22Rv1 (cell line): ENCODE measurements around the gene ACVRL1.

Experiments
- H3K27ac ChIP-seq: fragments of 450-650 bp; 2 replicates; pipeline ENCODE4 v1.5.1; 2017
- ZFX ChIP-seq: fragments of 450-650 bp; IDR thresholded peaks from 2 replicates; pipeline ENCODE4 v1.6.1; 2017; ENCODE audit warnings: antibody characterized with exemption, borderline replicate concordance
- TF ChIP-seq, protein P1 (sequence below): fragments of 450-650 bp; IDR thresholded peaks from 2 replicates; pipeline ENCODE4 v1.5.1; 2017; ENCODE audit warnings: mild to moderate bottlenecking

ACVRL1 gene

GRCh38 chr12:51954561-51955361 lies 47.5 kb downstream of the ACVRL1 start:
- TF ChIP-seq, protein P1, sequence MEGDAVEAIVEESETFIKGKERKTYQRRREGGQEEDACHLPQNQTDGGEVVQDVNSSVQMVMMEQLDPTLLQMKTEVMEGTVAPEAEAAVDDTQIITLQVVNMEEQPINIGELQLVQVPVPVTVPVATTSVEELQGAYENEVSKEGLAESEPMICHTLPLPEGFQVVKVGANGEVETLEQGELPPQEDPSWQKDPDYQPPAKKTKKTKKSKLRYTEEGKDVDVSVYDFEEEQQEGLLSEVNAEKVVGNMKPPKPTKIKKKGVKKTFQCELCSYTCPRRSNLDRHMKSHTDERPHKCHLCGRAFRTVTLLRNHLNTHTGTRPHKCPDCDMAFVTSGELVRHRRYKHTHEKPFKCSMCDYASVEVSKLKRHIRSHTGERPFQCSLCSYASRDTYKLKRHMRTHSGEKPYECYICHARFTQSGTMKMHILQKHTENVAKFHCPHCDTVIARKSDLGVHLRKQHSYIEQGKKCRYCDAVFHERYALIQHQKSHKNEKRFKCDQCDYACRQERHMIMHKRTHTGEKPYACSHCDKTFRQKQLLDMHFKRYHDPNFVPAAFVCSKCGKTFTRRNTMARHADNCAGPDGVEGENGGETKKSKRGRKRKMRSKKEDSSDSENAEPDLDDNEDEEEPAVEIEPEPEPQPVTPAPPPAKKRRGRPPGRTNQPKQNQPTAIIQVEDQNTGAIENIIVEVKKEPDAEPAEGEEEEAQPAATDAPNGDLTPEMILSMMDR: no peak
- no peak for TF ChIP-seq ZFX
- peak overlapping the region; percentile 62 for H3K27ac ChIP-seq

DNA sequence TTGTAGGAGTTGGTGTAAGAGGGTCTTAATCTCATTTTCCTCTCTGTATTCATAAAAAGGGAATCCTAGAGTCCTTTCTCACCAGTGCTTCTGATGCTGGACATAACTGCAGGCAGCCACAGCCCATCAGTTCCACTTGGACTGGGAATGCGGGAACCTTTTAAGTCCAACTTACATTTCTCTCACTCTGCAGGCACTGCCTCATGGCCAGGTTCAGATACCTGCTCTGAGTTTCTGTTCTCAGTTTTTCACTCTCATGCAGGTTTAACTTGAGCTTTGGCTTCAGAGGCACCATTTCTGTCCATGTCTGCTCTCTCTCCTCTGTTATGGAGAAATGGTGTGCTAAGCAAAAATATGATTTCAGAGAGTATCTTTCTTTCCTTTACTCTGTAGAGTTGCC lies 48.4 kb downstream of the ACVRL1 start:
- TF ChIP-seq ZFX: no peak
- TF ChIP-seq, protein P1: no peak
- H3K27ac ChIP-seq: peak overlapping the region; percentile 62

GRCh38 chr12:51958542-51958941 lies 51.2 kb downstream of the ACVRL1 start:
- TF ChIP-seq ZFX: no peak
- TF ChIP-seq, protein P1: no peak
- H3K27ac ChIP-seq: no peak overlapping the region

- H3K27ac ChIP-seq: no peak overlapping the region
- TF ChIP-seq, protein P1: no peak
- TF ChIP-seq ZFX: no peak
These were observed 51.9 kb downstream of the ACVRL1 start for GRCh38 chr12:51959211-51959610.

- no peak for TF ChIP-seq ZFX
- TF ChIP-seq, protein P1: no peak
- no peak overlapping the region for H3K27ac ChIP-seq
These were observed 52.6 kb downstream of the ACVRL1 start for GRCh38 chr12:51959921-51960320.

- TF ChIP-seq ZFX: no peak
- TF ChIP-seq, protein P1: no peak
- H3K27ac ChIP-seq: peak overlapping the region; percentile 48; the same call in 1 of the 2 replicates
These were observed 53.2 kb downstream of the ACVRL1 start for GRCh38 chr12:51960488-51960887.

- H3K27ac ChIP-seq: peak overlapping the region; percentile 48; the same call in 1 of the 2 replicates
- TF ChIP-seq, protein P1: no peak
- no peak for TF ChIP-seq ZFX
These were observed 53.6 kb downstream of the ACVRL1 start for GRCh38 chr12:51960890-51961289.
